ENCODE data around the gene CCDC78. TPM values are rescaled to one million over a fixed set of nuclear protein-coding genes. Genes with fewer than 3 reads are reported as not detected.

The CCDC78 gene
- total RNA-seq, 1 donor from 2014 or later: 0.85 TPM

DNA sequence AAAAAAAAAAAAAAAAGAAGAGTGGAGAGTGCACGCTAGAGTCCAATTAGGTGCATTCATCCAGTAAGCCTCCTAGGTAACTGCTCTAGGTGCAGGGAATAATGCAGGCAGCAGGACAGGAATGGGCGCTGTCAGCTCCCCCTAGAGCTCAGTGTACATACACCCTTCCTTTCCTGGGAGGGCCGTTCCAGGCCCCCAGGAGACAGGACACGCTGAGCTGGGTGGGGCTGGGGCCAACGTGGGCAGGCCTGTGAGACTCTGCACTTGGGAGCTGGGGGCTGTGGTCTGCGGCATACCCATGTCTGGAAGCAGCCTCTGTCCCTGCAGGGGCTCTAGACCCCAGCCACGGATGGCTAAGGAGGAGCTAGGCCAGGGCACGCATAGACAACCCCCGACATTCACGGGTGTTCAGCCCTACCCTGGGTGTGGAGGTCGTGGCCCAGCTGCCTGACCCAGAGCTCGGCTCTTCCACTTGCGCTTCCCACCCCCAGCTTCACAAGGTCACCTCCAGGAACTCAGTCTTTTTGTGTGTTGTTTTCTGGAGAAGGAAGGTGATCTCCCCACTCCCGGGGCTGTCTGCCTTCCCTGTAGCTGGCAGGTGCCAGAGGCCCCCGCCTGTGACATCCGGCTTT lies 6.3 kb downstream of the CCDC78 start:
- no peak for DNase-seq (ENCODE audit: low spot score)
- Mint-ChIP-seq H3K9me3 (ENCODE audit: unreplicated experiment) (no peaks in the 10 kb centered on the region), H3K27ac (ENCODE audit: unreplicated experiment) (no peak overlapping the region), H3K27me3 (ENCODE audit: unreplicated experiment) (peaks cover 18% of the 10 kb centered on the region), H3K36me3 (ENCODE audit: low read depth, unreplicated experiment) (no peaks in the 10 kb centered on the region), H3K4me3 (ENCODE audit: unreplicated experiment) (peak overlapping the region; percentile 67), H3K4me1 (ENCODE audit: unreplicated experiment) (no peaks in the 10 kb centered on the region)
- TF ChIP-seq, protein P1, sequence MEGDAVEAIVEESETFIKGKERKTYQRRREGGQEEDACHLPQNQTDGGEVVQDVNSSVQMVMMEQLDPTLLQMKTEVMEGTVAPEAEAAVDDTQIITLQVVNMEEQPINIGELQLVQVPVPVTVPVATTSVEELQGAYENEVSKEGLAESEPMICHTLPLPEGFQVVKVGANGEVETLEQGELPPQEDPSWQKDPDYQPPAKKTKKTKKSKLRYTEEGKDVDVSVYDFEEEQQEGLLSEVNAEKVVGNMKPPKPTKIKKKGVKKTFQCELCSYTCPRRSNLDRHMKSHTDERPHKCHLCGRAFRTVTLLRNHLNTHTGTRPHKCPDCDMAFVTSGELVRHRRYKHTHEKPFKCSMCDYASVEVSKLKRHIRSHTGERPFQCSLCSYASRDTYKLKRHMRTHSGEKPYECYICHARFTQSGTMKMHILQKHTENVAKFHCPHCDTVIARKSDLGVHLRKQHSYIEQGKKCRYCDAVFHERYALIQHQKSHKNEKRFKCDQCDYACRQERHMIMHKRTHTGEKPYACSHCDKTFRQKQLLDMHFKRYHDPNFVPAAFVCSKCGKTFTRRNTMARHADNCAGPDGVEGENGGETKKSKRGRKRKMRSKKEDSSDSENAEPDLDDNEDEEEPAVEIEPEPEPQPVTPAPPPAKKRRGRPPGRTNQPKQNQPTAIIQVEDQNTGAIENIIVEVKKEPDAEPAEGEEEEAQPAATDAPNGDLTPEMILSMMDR (IDR thresholded peaks at IDR 0.05; ENCODE audit: unreplicated experiment): no peak

GRCh38 chr16:718922-719321 lies 7.3 kb downstream of the CCDC78 start:
- no peaks in the 10 kb centered on the region for H3K9me3 Mint-ChIP-seq (ENCODE audit: unreplicated experiment)
- no peak overlapping the region for H3K27ac Mint-ChIP-seq (ENCODE audit: unreplicated experiment)
- H3K4me3 Mint-ChIP-seq (ENCODE audit: unreplicated experiment): peak overlapping the region; percentile 51
- no peaks in the 10 kb centered on the region for H3K36me3 Mint-ChIP-seq (ENCODE audit: low read depth, unreplicated experiment)
- no peaks in the 10 kb centered on the region for H3K4me1 Mint-ChIP-seq (ENCODE audit: unreplicated experiment)
- H3K27me3 Mint-ChIP-seq (ENCODE audit: unreplicated experiment): peaks cover 20% of the 10 kb centered on the region
- TF ChIP-seq, protein P1 (IDR thresholded peaks at IDR 0.05; ENCODE audit: unreplicated experiment): no peak
- DNase-seq (ENCODE audit: low spot score): no peak

DNA sequence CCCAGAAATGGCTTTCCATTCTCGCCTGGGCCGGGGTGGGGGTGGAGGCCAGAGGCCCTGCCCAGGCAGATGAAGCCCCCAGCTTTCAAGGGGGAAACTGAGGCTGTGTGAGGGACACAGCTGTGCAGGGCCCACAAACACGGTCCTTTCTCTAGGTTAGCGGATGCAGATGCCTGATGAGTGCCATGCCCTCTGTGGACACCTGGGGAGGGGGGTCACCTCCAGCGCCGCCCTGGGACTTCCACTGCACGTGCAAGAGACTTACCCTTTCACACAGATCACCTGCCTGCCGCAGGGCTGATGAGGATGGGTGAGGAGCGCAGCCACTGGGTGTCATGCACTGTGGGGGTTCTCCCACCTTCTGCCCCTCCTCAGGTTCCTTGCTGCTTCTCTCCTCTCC lies 7.9 kb downstream of the CCDC78 start:
- H3K9me3 Mint-ChIP-seq (ENCODE audit: unreplicated experiment): no peaks in the 10 kb centered on the region
- no peak for DNase-seq (ENCODE audit: low spot score)
- TF ChIP-seq, protein P1 (IDR thresholded peaks at IDR 0.05; ENCODE audit: unreplicated experiment): no peak
- H3K27me3 Mint-ChIP-seq (ENCODE audit: unreplicated experiment): peaks cover 22% of the 10 kb centered on the region
- no peak overlapping the region for H3K27ac Mint-ChIP-seq (ENCODE audit: unreplicated experiment)
- H3K4me1 Mint-ChIP-seq (ENCODE audit: unreplicated experiment): no peaks in the 10 kb centered on the region
- no peak overlapping the region for H3K4me3 Mint-ChIP-seq (ENCODE audit: unreplicated experiment)
- H3K36me3 Mint-ChIP-seq (ENCODE audit: low read depth, unreplicated experiment): no peaks in the 10 kb centered on the region

GRCh38 chr16:717450-718245 lies 8.6 kb downstream of the CCDC78 start:
- Mint-ChIP-seq H3K36me3 (ENCODE audit: low read depth, unreplicated experiment) (no peaks in the 10 kb centered on the region), H3K27me3 (ENCODE audit: unreplicated experiment) (peaks cover 23% of the 10 kb centered on the region), H3K4me1 (ENCODE audit: unreplicated experiment) (no peaks in the 10 kb centered on the region), H3K4me3 (ENCODE audit: unreplicated experiment) (no peak overlapping the region), H3K27ac (ENCODE audit: unreplicated experiment) (no peak overlapping the region), H3K9me3 (ENCODE audit: unreplicated experiment) (no peaks in the 10 kb centered on the region)
- DNase-seq (ENCODE audit: low spot score): no peak
- TF ChIP-seq, protein P1 (IDR thresholded peaks at IDR 0.05; ENCODE audit: unreplicated experiment): no peak

GRCh38 chr16:716768-717325 lies 9.4 kb downstream of the CCDC78 start:
- TF ChIP-seq, protein P1 (IDR thresholded peaks at IDR 0.05; ENCODE audit: unreplicated experiment): no peak
- Mint-ChIP-seq H3K36me3 (ENCODE audit: low read depth, unreplicated experiment) (no peaks in the 10 kb centered on the region), H3K4me1 (ENCODE audit: unreplicated experiment) (no peaks in the 10 kb centered on the region), H3K27ac (ENCODE audit: unreplicated experiment) (no peak overlapping the region), H3K9me3 (ENCODE audit: unreplicated experiment) (no peaks in the 10 kb centered on the region), H3K4me3 (ENCODE audit: unreplicated experiment) (peak overlapping the region; percentile 31), H3K27me3 (ENCODE audit: unreplicated experiment) (peaks cover 22% of the 10 kb centered on the region)
- DNase-seq (ENCODE audit: low spot score): no peak
